ENCODE measurements around the gene GATA1.

The GATA1 gene

DNA sequence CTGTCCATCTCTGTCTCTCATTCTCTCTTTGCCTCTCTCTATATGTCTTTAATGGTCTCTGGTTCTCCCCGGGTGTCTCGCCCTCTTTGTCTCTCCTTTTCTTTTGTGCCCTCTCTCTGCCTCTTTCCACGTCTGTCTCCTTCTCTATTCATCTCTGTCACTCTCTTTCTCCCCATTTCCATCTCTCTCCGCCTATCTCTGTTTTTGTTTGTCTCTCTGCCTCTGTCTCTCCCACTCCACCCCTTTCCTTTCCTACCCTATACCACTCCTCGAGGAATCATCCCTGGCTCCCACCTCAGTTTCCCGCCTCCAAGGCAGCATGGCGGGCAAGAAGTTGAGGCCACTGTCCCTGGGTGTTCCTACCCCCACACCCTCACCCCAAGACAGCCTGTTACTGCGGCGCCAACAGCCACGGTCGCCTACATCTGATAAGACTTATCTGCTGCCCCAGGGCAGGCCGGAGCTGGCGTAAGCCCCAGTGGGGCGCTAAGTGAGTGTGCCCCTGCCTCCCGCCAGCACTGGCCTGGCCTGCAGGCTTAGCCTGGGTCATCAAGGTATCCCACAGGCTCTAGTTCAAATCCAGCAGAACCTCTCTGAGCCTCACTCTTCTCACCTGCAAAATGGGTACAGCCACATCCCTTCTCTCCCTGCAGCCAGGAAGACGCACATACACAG, 713 bp upstream of the GATA1 start:
- DNase-seq = no peak

DNA sequence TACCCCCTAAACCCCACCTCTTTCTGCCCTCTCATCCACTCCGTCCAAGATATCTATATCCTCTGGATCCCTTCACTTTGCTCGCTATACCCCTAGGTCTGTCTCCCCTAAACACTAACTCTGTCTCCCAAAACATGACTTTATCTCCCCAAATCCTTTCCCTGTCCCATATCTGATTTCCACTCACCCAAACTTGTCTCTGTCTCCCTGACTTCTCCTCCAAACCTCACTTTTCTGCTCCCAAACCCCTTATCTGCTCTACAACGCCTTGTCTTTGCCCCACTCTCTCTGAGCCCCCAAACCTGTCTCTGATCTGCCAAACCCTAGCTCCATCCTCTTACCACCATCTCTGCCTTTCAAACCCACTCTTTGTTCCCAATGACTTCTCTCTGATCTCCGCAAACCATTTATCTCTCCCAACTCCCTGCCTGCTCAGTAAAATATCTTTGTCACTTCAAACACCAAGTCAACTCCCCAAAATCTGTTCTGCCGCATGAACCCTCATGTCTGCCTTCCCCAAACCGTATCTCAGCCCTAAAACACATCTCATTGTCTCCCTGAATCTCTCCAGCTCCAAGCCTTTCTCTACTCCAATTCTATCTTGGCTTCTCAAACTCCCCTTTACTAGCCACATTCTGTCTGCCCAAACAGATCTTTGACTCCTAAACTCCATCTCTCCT, 575 bp downstream of the GATA1 start:
- no peak for DNase-seq

DNA sequence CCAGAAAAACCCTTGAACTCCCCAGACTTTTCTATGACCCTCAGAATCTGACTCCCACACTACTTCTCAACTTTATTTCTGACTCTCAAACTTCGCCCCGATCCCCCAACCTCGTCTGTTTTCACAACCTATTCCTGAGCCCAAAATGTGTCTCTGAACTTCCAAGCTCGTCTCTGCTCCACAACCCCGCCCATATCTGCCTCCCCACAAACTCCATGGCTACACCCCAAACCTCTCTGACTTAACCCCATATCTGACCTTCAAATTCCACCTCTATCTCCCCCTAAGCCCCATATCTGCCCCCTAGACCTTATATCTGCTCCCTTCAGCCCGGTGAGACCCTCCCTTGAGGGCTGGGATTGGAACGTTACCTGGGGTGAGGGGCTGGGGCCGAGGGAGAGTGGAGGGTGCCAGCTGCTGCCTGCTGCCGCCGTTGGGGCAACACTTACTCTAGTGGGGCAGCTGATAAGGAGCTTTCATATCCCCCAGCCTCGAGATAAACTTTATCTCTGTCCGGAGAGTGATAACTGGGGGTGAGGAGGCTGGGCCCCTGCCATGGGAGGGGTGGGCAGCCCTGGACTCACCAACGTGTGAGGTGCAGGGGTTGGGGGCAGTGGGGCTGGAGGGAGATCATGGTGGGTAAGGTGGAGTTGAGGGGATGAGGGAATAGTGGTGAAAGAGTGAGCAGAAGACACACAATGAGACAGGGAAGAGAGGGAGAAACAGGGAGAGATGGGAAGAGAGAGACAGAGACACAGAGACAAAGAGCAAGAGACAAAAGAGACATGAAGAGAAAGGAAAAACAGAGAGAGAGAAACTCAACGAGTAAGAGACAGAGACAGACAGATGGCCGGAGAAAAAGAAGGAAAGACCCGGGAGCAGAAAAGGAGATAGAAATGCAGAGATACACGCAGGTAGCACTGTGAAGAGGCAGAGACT, 1.4 kb downstream of the GATA1 start:
- DNase-seq = no peak

DNA sequence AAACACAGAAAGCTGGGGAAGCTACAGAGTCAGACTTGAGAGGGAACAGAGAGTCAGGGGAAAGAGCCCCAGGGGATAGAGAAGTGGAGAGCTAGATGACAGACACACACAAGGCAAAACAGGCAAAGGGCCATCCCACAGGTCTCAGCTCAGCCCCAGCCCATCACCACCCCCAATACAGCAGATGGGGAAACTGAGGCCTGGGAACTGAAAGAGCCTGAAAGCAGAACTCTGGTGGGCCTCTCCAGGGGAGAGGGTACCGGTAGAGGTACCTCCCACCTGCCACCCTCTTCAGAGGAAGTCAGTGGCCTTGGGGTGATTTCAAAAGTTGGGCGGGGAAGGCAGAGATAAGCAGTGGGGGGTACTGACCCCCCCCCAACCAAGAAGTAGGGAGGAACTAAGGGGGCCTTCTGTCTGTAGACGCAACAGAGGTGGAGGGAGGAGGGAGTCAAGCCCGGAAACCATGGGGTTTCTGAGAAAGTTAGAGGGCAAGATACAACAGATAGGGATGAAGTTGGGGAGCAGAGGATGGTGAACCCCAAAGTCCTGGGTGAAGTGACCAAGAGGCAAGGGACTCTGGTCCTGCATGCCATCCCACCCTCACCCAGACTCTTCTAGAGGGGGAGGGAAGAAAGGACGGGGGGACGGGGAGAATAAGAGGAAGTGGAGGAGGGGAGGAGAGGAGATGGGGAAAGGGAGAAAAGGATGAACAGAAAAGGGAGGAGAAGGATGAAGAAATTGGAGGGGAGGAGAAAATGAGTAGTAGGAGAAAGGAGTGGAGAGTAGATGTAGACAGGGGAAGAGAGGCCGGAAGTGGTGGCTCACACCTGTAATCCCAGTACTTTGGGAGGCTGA, 3.2 kb downstream of the GATA1 start:
- no peak for DNase-seq

DNA sequence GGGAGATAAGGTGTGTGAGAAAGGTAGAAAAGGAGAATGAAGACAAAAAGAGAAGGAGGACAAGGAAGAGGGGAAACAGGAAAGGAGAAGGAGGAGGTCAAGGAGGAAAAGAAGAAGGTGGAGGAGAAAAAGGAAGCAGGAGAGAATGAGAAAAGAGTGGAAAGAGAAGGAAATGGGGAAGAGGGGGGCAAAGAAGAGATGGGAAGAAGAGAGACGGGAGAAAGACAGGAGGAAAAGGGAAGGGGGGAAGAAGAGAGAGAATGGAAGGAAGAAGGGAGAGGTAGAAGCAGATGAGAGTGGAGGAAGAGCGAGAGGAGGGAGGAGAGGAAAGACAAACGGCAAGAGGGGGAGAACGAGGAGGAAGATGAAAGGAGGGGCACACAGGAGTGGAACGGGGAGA, 4.1 kb downstream of the GATA1 start:
- DNase-seq = no peak

DNA sequence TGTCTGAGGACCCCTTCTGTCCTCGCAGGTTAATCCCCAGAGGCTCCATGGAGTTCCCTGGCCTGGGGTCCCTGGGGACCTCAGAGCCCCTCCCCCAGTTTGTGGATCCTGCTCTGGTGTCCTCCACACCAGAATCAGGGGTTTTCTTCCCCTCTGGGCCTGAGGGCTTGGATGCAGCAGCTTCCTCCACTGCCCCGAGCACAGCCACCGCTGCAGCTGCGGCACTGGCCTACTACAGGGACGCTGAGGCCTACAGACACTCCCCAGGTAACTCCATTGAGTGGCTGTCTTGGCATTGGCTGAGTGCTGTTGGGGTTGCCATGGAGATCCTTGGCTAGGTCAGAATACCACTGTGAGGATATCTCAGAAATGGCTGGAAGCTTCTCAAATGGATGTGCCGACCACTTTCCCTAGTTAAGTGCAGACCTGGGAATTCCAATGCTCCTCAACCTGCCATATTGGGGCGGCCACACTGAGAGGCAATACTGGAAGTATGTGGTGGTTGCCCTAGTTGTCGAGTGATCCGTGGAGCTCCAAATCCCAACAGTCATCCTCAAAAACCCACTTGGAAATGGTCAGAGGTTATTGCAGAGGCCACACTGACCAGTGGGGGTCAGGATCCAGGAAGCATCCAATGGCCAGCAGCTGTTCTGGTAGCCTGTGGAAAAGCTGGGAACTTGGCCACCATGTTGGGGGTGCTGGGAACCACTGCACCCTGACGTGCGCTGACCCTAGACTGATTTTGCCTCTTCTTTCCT, 4.9 kb downstream of the GATA1 start:
- no peak for DNase-seq

DNA sequence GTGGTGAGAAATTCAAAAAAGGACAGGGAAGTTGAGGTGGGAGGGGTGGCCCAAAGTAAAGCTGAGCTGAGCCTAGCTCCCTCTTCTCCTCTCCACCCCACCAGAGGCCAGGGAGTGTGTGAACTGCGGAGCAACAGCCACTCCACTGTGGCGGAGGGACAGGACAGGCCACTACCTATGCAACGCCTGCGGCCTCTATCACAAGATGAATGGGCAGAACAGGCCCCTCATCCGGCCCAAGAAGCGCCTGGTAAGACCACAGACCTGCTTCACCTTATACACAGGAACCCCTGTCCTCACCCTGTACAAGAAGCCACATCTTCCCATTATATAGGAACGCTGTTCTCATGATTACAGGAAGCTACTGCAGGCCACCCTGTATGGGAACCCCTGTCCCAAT, 5.8 kb downstream of the GATA1 start:
- DNase-seq = no peak

DNA sequence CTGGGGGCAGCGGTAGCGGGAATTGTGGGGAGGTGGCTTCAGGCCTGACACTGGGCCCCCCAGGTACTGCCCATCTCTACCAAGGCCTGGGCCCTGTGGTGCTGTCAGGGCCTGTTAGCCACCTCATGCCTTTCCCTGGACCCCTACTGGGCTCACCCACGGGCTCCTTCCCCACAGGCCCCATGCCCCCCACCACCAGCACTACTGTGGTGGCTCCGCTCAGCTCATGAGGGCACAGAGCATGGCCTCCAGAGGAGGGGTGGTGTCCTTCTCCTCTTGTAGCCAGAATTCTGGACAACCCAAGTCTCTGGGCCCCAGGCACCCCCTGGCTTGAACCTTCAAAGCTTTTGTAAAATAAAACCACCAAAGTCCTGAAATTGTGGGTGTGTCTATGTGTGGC, 7.5 kb downstream of the GATA1 start:
- no peak for DNase-seq

DNA sequence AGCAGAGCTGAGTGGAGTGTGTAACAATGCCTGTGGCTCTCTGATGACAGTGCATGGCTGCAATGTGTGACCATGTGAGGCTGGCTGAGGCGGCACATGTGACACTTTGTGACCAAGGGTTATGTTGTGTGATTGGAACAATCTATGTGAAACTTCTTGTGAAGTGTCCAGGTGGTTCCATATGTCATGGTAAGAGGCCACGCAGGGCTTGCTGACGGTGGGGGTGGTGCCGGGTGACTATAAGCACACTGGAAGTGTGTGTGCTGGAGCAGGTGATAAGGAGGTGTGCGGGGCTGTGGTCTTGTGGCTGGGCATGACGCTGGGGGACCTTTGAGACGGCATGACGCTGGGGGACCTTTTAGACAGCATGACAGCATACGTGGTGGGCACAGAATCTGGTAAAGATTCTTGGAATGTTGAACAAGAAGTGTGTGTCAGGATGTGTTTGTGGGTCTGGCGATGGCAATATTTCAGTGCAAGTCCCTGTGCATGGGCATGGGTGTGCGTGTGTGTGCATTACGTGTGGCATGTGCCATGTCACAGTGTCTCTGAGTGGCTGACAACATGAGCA, 8.0 kb downstream of the GATA1 start:
- DNase-seq = no peak

DNA sequence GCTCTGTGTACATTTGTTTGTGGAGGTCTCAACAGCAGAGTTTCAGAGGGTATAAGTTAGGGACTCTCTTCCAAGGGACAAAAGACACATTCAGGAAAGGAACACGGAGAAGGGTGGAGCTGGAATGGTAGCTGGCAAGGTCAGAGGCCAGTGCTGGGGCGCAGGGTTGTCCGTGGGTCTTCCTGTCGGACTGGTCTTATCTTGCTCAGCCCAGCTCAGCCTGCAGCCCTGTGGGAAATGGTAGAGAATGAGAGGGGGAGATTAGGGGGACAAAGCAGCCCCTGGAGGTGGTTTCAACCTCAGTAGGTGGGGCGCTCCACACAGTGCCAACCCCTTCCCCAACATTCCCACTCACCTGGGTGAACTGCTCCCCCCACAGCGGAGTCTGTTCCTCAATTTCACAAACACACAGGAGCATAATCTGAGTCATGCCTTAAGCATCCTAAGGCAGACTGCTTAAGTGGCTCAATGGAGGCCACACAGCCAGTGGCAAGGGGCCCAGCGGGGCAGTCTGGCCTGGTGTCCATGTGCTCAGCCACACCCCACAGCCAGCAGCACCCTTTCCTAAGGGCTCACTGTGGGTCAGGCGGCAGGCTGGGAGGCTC, 8.6 kb downstream of the GATA1 start:
- DNase-seq = no peak

DNA sequence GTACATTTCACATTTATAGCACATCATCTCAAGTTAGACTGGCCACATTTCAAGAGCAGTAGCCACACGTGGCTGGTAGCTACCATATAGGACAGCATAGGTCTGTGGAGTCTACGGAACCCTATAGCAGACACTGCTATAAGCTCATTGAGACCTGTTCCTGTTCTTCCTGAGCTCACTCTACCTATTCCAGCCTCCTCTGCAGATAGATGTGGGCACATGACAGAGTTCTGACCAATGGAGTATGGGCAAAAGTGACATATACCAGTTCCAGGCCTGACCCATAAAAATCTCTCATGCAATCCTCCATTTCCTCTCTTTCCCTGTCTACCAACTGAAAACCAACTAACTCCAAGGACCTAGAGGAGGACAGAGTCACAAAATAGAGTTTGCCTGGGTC, 11.9 kb downstream of the GATA1 start:
- no peak for DNase-seq

DNA sequence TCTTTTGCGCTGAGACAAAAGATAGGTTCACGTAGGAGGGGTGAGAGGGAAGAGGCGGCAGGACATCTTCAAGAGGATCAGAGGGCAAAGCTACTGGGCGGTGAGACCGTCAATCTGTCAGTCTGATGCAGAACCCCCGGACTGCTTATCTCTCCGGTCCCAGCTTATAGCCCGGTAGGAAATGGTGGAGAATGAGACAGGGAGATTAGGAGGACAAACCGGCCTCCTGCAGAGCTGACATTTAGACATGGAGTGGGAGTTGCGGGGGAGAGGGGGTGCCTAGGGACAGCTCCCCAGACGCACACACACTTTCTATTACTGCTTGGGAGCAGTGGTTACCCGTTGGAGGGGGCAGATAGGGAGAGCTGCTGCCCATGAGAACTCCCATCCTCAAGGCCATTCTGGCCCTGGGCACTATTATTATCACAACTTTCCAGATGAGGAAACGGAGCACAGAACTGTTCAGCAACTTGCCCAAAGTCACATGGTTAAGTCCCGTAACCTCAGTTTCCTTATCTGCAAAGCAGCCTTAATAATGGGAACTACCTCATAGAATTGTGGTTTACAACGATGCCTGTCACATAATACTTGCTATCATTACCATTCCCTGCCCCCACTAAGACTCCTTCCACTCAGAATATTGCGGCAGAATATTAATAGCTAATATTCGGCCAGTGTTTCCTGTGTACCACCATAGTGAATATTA, 14.3 kb downstream of the GATA1 start:
- no peak for DNase-seq

DNA sequence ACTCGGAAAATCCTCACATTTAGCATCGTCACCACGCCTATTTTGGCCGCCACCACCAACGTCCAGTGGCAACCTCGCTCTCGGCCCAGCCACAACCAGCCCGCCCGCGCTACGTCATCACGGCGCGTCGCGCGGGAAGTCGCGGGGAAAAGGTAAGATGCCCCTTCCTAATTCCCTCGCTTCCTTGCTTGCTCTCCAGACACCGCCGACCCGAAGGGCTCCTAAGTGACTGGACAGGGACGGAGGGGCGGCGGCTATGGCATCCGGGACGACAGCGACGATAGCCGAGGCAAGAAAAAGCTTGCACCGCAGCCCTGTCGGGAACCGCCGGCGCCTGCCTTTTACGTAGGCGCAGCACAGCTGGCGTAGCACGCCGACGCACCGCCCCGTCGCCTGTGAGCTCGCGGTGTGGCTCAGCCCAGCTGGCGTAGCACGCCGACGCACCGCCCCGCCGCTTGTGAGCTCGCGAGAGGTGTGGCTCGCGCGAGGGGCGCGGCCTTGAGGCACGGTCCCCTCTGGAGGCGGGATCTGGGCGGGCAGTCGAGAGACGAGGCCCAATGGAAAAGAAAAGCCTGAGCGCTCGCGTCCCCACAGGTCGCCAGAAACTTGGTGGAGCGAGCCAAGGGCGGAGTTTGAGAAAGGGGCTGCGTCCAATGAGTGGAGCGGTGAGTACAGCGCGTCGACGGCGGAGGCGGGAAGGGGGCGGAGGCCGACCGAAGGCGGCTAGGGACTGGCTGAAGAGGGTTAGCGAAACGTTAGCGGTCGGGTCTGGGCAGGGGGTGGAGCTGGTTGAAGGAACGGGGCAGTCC, 15.1 kb downstream of the GATA1 start, which contains the start of gene HDAC6:
Gene HDAC6, plus strand, starts transcription at position 788 of the 809 bp plus-strand sequence. CDS start 626 bp downstream, outside the sequence.
- DNase-seq = peak; percentile 95

DNA sequence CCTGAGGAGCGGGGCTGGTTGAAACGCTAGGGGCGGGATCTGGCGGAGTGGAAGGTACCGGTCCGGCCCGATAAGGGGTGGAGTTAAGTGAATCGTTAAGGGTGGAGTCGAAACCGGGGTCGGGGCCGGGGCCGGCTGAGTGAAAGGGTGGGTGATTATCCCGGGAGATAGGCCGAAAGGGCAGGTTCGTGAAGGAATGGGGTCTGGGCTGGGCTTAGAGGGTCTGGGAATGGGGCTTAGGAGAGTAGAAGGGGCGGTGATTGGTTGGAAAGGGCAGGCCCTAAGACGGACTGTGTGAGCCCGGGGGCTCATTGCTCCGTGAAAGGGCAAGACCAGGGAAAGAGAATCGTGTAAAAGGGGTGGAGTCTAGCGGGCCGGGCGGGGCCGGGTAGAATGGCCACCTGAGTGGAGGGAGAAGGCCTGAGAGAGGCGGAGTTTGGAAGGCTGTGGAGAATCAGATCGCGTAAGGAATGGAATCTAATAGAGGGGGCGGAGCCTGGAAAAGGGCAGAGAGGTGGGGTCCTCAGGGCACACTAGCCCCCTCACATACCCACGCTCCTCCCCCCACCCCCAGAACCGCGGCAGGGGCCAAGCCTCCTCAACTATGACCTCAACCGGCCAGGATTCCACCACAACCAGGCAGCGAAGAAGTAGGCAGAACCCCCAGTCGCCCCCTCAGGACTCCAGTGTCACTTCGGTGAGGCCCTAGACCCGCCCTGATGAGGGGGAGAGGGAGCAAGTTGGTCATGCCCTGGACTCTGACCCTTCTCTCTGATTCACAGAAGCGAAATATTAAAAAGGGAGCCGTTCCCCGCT, 15.9 kb downstream of the GATA1 start:
- peak; percentile 76 for DNase-seq

DNA sequence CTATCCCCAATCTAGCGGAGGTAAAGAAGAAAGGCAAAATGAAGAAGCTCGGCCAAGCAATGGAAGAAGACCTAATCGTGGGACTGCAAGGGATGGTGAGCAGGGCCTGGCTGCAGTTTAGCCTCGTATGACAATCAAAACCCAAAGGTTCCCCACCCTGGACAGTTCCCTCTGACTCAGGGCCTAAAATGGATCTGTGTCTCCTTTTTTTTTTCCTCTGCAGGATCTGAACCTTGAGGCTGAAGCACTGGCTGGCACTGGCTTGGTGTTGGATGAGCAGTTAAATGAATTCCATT, 16.5 kb downstream of the GATA1 start:
- no peak for DNase-seq

DNA sequence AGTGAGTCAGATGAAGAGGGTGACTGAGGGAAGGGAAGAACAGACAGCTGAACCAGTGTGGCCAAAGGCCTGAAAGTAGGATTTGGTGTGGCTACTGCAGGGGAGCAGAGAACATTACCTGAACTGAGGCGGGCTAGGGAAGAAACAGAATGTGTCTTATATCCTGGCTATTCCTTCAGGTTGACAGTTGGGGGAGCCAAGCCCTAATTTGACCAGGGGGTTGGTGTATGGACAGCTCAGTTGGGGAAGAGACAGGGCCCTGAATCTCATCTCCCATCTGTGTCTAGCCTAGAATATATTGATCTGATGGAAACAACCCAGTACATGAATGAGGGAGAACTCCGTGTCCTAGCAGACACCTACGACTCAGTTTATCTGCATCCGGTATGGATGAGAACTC, 19.7 kb downstream of the GATA1 start:
- DNase-seq = no peak

DNA sequence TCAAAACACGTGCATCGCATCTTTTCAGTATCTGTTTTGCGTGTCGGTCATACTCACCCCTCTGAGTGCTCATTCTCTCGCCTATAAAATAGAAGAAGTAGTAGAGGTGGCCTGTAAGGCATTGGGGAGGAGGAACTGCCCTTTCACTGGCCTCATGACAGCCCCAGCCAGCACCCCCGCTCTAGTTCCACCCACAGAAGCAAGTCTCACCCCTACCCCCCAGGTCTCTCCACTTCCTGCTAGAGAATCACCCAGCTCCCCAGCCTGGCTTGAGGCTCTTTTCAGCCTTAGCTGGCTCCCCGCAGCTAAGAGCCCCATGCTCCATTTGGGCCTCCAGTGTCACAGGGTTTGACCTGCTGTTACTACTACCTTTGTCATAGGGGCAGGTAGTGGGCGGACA, 27.3 kb downstream of the GATA1 start:
- no peak for DNase-seq

DNA sequence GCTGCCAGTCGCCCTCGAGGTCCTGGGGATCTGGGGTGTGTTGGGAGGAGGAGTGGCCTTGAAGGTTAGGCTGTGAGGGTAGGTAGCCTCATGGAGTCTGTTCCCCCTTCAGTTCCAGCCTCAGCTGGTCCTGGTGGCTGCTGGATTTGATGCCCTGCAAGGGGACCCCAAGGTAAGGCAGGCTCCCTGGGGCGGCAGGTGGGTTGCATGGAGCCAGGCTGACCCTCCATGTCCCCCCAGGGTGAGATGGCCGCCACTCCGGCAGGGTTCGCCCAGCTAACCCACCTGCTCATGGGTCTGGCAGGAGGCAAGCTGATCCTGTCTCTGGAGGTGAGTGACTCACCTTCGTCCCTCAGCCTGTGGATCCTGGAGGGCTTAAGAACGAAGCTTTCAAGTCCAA, 28.3 kb downstream of the GATA1 start:
- no peak for DNase-seq

DNA sequence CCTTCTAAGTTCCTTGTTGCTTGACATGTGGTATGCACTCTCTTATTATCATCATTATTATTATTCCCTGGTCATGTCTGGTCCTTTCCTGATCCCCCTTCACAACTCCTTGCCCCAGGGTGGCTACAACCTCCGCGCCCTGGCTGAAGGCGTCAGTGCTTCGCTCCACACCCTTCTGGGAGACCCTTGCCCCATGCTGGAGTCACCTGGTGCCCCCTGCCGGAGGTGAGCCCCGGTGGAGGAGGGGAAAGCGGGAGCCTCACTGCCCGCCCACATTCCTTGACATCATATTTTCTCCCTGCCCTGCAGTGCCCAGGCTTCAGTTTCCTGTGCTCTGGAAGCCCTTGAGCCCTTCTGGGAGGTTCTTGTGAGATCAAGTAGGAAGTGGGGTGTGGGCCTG, 28.9 kb downstream of the GATA1 start:
- DNase-seq = no peak

Measured in DMS79 (cell line).